Type B pancreatic cell (in vitro differentiated cells): Measurements from ENCODE around the gene NPAS3. TPM values are rescaled to one million over a fixed set of nuclear protein-coding genes. Genes with fewer than 3 reads are reported as not detected.

Source experiments
- DNase-seq: peaks from one replicate; pipeline ENCODE4 v3.0.0; 2021; ENCODE audit warnings: mixed read lengths; ENCODE audit not compliant: unreplicated experiment; ENCODE audit errors: extremely low spot score
- H3K27ac Mint-ChIP-seq: 2 replicates; pipeline ENCODE4 v1.8.0; 2021; ENCODE audit warnings: mild to moderate bottlenecking, mixed read lengths
- H3K27me3 Mint-ChIP-seq: 2 replicates; pipeline ENCODE4 v1.8.0; 2021; ENCODE audit warnings: mixed read lengths
- H3K36me3 Mint-ChIP-seq: 2 replicates; pipeline ENCODE4 v1.8.0; 2021; ENCODE audit warnings: mixed read lengths
- H3K4me1 Mint-ChIP-seq: one replicate; pipeline ENCODE4 v1.8.0; 2021; ENCODE audit warnings: mixed read lengths; ENCODE audit not compliant: unreplicated experiment
- H3K4me3 Mint-ChIP-seq: 2 replicates; pipeline ENCODE4 v1.8.0; 2021; ENCODE audit warnings: mild to moderate bottlenecking, mixed read lengths
- H3K9me3 Mint-ChIP-seq: 2 replicates; pipeline ENCODE4 v1.8.0; 2021; ENCODE audit warnings: mixed read lengths
- CTCF ChIP-seq: fragments of 200-600 bp; sonication (generic); conservative IDR thresholded peaks from 2 replicates; pipeline ENCODE4 v1.5.0; 2021; ENCODE audit warnings: antibody characterized with exemption, mild to moderate bottlenecking
- total RNA-seq: library from RNA; stranded (reverse); gene quantifications from 2 replicates; pipeline ENCODE4 v1.2.1, GENCODE V29; 2021; ENCODE audit warnings: low replicate concordance

The NPAS3 gene
- total RNA-seq, 1 donor from 2014 or later, result 8.7 TPM

GRCh38 chr14:33650430-33650829 lies 711.8 kb downstream of the NPAS3 start:
- Mint-ChIP-seq H3K27me3 (peaks cover 35% of the 10 kb centered on the region), H3K4me1 (no peaks in the 10 kb centered on the region), H3K27ac (no peak overlapping the region), H3K9me3 (no peaks in the 10 kb centered on the region), H3K4me3 (no peak overlapping the region), H3K36me3 (no peaks in the 10 kb centered on the region)
- no peak for TF ChIP-seq CTCF
- no peak for DNase-seq

DNA sequence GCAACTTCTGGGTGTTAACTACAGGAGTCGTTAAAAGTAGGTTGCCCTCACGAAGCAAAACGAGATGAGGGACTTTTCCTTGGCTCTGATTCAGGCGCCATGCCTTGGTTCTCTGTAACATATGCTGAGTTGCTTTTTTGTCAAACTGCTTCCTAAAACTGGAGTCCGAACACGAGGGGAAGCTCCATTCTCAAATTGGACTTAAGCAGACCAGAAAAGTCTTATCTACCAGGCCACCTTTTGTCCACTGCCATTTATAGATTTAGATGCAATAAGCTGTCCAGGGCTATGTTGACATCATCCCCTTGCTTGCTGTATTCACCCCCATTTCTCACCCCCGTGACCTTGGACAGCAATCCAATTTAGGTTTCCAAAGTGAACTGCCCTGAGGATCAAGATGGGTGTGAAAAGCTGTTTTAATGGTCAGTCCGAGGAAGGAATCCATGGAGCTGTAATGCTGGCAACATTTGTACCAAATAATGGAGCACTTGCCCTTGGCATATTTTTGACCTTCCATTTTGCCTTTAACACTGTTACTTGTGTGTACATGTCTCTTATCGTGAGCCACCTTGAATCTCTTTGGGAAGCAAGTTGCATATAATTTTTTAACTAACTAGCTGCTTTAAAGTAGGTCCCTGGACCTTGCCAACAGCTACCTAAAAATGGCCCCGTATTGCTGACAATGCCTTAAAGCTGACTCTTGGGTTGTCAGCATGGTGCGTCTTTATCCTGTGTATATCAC lies 714.1 kb downstream of the NPAS3 start:
- DNase-seq, result no peak
- H3K27me3 Mint-ChIP-seq, result peaks cover 29% of the 10 kb centered on the region
- no peaks in the 10 kb centered on the region for H3K9me3 Mint-ChIP-seq
- no peak for TF ChIP-seq CTCF
- peaks cover 4% of the 10 kb centered on the region for H3K36me3 Mint-ChIP-seq
- H3K4me3 Mint-ChIP-seq, result no peak overlapping the region
- no peak overlapping the region for H3K27ac Mint-ChIP-seq
- no peaks in the 10 kb centered on the region for H3K4me1 Mint-ChIP-seq

DNA sequence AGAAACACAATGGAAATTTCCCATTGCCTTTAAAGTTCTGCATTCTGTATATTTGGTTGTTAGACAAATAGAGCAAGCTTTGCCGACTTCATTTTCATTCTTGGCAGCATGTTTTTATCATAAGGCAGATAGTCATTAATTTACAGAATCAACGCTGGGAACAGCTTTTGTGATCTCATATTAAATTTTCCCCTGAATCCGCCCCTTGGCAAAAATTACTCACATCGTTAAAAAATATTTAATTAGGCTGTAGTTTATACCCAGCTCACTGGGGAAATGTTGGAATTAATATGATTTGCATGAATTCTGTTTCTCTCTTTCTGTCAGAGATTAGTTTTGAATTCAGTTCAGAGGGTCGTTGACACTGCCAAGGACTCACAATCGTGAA lies 714.6 kb downstream of the NPAS3 start:
- Mint-ChIP-seq H3K4me1 (no peaks in the 10 kb centered on the region), H3K36me3 (peaks cover 4% of the 10 kb centered on the region), H3K9me3 (no peaks in the 10 kb centered on the region), H3K27me3 (peaks cover 27% of the 10 kb centered on the region), H3K27ac (no peak overlapping the region), H3K4me3 (no peak overlapping the region)
- no peak for DNase-seq
- TF ChIP-seq CTCF, result no peak

- peaks cover 19% of the 10 kb centered on the region for H3K27me3 Mint-ChIP-seq
- peaks cover 4% of the 10 kb centered on the region for H3K36me3 Mint-ChIP-seq
- no peaks in the 10 kb centered on the region for H3K4me1 Mint-ChIP-seq
- H3K27ac Mint-ChIP-seq, result no peak overlapping the region
- H3K9me3 Mint-ChIP-seq, result no peaks in the 10 kb centered on the region
- H3K4me3 Mint-ChIP-seq, result no peak overlapping the region
- TF ChIP-seq CTCF, result no peak
- no peak for DNase-seq
Observed at GRCh38 chr14:33655421-33655820, 716.7 kb downstream of the NPAS3 start.

DNA sequence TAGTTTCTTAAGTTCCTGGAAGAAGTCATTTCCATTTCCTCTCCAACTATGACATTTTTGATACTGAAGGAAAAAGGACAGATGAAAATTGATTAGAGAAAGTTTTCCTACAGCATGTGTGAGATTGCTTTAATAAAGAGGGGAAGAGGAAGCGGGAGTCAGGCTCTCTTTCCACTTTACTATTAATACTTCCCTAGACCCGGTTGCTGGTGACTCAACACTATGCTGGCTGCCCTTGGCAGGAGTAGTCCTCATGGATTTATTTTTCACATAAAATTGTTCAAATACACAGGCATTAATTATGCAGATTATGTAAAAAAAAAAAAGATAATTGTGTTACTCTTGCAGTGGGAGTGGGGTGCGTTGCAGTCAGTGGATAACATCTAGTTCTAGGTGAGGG lies 718.8 kb downstream of the NPAS3 start:
- no peaks in the 10 kb centered on the region for H3K4me1 Mint-ChIP-seq
- TF ChIP-seq CTCF, result no peak
- peaks cover 4% of the 10 kb centered on the region for H3K36me3 Mint-ChIP-seq
- H3K9me3 Mint-ChIP-seq, result peaks cover 5% of the 10 kb centered on the region
- H3K27ac Mint-ChIP-seq, result no peak overlapping the region
- peaks cover 10% of the 10 kb centered on the region for H3K27me3 Mint-ChIP-seq
- H3K4me3 Mint-ChIP-seq, result no peak overlapping the region
- DNase-seq, result no peak
